B cell (primary cell): ENCODE results near the gene XPO6. TPM values are rescaled to one million over a fixed set of nuclear protein-coding genes. Genes with fewer than 3 reads are reported as not detected.
A peak's percentile ranks its signal among the peaks of the same experiment; 100 is the strongest.

ENCODE experiments used
- ATAC-seq: fragments of 200-7000 bp; cut with Tn5 transposase; one replicate; pipeline ENCODE4 v1.10.0; 2021; ENCODE audit warnings: low read depth, mild to moderate bottlenecking, moderate number of reproducible peaks, moderate library complexity
- CTCF ChIA-PET: fragments of 350-600 bp; sonication (Branson Sonifier 250); formaldehyde crosslinking; loops from one replicate; lab custom pipeline; 2021; ENCODE audit warnings: antibody characterized with exemption, inconsistent platforms; lab: Charles Lee
- POLR2A ChIA-PET: fragments of 350-600 bp; sonication (Branson Sonifier 250); formaldehyde crosslinking; loops from one replicate; lab custom pipeline; 2021; ENCODE audit warnings: antibody characterized with exemption; lab: Charles Lee
- DNase-seq: peaks from one replicate; pipeline ENCODE4 v3.0.0; 2013
- H2AFZ ChIP-seq: 2 replicates; pipeline ENCODE4 v1.6.1; 2012; ENCODE audit warnings: mild to moderate bottlenecking, low read depth, low read length; ENCODE audit not compliant: insufficient read depth, poor library complexity, severe bottlenecking
- H3K27ac ChIP-seq, 2 donors: 1 replicate in 1 of 2; 2 replicates in 1 of 2; pipeline ENCODE4 v1.5.1; 2012 to 2013; ENCODE audit warnings: low read length in 2 of 2, mild to moderate bottlenecking in 2 of 2, moderate library complexity in 1 of 2
- H3K27me3 ChIP-seq, 4 experiments: fragments of 200-600 bp in 1 of 4; sonication (generic) in 1 of 4; replicated peaks in 1 of 4; 1 replicate in 2 of 4; 2 replicates in 2 of 4; pipeline versions ENCODE4 v1.6.1 to v1.7.0; 2013 to 2016; ENCODE audit warnings: low read length in 3 of 4, mild to moderate bottlenecking in 2 of 4, mixed read lengths in 1 of 4, moderate library complexity in 1 of 4; ENCODE audit not compliant: insufficient read depth in 4 of 4, control insufficient read depth in 3 of 4; ENCODE audit errors: control extremely low read depth in 1 of 4
- H3K36me3 ChIP-seq, 2 experiments: replicated peaks in 1 of 2; 1 replicate in 1 of 2; 2 replicates in 1 of 2; pipeline versions ENCODE4 v1.6.1 to v1.7.1; 2013; ENCODE audit warnings: low read length in 1 of 2; ENCODE audit not compliant: insufficient read depth in 2 of 2, control insufficient read depth in 1 of 2; ENCODE audit errors: control extremely low read depth in 1 of 2, extremely low read depth in 1 of 2
- H3K4me1 ChIP-seq, 2 donors: fragments of 200-600 bp in 1 of 2; sonication (generic) in 1 of 2; 1 replicate in 1 of 2; 2 replicates in 1 of 2; pipeline versions ENCODE4 v1.5.1 to v1.6.1; 2013 to 2017; ENCODE audit warnings: low read length in 2 of 2; ENCODE audit not compliant: control insufficient read depth in 2 of 2, insufficient read depth in 2 of 2
- H3K4me2 ChIP-seq: replicated peaks from 2 replicates; pipeline ENCODE3; 2012; ENCODE audit warnings: mild to moderate bottlenecking, low read depth, low read length; ENCODE audit not compliant: poor library complexity, severe bottlenecking
- H3K4me3 ChIP-seq, 5 experiments: fragments of 200-600 bp in 1 of 5; sonication (generic) in 1 of 5; 1 replicate in 3 of 5; 2 replicates in 2 of 5; pipeline versions ENCODE4 v1.5.1 to v1.7.0; 2011 to 2016; ENCODE audit warnings: low read length in 4 of 5, mild to moderate bottlenecking in 4 of 5, low read depth in 2 of 5, control low read depth in 1 of 5, moderate library complexity in 1 of 5; ENCODE audit not compliant: insufficient read depth in 1 of 5; ENCODE audit errors: control extremely low read depth in 1 of 5, extremely low read depth in 1 of 5
- H3K79me2 ChIP-seq: fragments of 200-600 bp; sonication (generic); one replicate; pipeline ENCODE4 v1.6.0; 2016; ENCODE audit warnings: low read length; ENCODE audit not compliant: control insufficient read depth, insufficient read depth
- H3K9ac ChIP-seq: fragments of 200-600 bp; sonication (generic); 2 replicates; pipeline ENCODE4 v1.6.1; 2017; ENCODE audit warnings: mild to moderate bottlenecking, low read length, moderate library complexity
- H3K9me3 ChIP-seq, 3 donors: one replicate each; pipeline versions ENCODE4 v1.6.1 to v1.7.1; 2013; ENCODE audit warnings: low read length in 2 of 3; ENCODE audit not compliant: control insufficient read depth in 2 of 3, insufficient read depth in 1 of 3; ENCODE audit errors: control extremely low read depth in 1 of 3
- H4K20me1 ChIP-seq: 2 replicates; pipeline ENCODE4 v1.6.0; 2012; ENCODE audit warnings: mild to moderate bottlenecking, low read length; ENCODE audit not compliant: insufficient read depth, control insufficient read depth, poor library complexity, severe bottlenecking
- H3K27ac Mint-ChIP-seq: one replicate; pipeline ENCODE4 v1.8.0; 2021; ENCODE audit warnings: mixed read lengths
- H3K27me3 Mint-ChIP-seq: one replicate; pipeline ENCODE4 v1.8.0; 2021; ENCODE audit warnings: mixed read lengths
- H3K4me1 Mint-ChIP-seq: one replicate; pipeline ENCODE4 v1.8.0; 2021; ENCODE audit warnings: mixed read lengths
- H3K4me3 Mint-ChIP-seq: one replicate; pipeline ENCODE4 v1.8.0; 2021; ENCODE audit warnings: mixed read lengths
- H3K9me3 Mint-ChIP-seq: one replicate; pipeline ENCODE4 v1.8.0; 2022; ENCODE audit warnings: mixed read lengths; ENCODE audit not compliant: insufficient read depth
- EZH2 ChIP-seq: IDR thresholded peaks from 2 replicates; pipeline ENCODE4 v1.6.1; 2012; ENCODE audit warnings: borderline replicate concordance, low read depth, mild to moderate bottlenecking, moderate library complexity, low read length; ENCODE audit not compliant: insufficient read depth, poor library complexity, severe bottlenecking
- WGBS: methylation state at CpG from one replicate; pipeline ENCODE4 v1.1.5; 2013; ENCODE audit warnings: missing lambda C conversion rate; ENCODE audit not compliant: insufficient coverage; 5-methylcytosine and 5-hydroxymethylcytosine counted together
- intact Hi-C: fragments of 100-400 bp; cut with micrococcal nuclease; formaldehyde crosslinking; loops from one replicate; pipeline ENCODE4 v1.10.0; 2022
- polyA plus RNA-seq: library from polyadenylated mRNA; depleted of rRNA; stranded (reverse); fragments of >200 nt; gene quantifications from 2 replicates; pipeline ENCODE4 v1.2.3, GENCODE V29; 2012
- total RNA-seq, 2 donors: library from RNA; stranded (reverse); fragments of 120-200 nt in 1 of 2; gene quantifications; 1 replicate in 1 of 2; 2 replicates in 1 of 2; pipeline versions ENCODE4 v1.2.3 to v1.2.4, GENCODE V29; 2013 to 2022
- TF ChIP-seq, protein P1 (sequence below): fragments of 200-600 bp; IDR thresholded peaks from one replicate; pipeline ENCODE4 v1.8.0; 2022; ENCODE audit warnings: antibody characterized with exemption, mild to moderate bottlenecking

The XPO6 gene
- total and polyA plus RNA-seq, 2 donors (not counting 1 experiment from before 2014, with no cell fraction given), result 259 to 303 TPM

DNA sequence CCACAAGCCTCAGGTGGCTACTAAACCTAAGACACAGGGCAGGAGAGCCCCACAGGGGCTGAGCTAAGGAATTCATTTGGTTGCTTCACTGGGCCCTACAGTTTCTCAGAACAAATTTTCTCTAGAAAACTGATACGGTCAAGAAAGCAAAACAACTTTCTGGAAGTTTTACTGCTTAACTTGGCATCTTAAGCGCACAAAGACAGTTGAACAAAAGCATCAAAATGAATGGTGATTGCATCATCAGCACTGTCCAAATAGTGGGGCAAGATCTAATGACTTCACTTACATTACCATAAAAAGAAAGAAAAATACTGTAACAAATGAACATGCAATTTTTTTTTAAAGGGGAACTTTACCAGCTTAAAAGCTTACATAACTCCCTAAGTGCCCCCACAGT, 47.6 kb downstream of the XPO6 start:
- Histone ChIP-seq H3K4me1 (peaks cover 48 to 53% of the 10 kb centered on the region in 2 donors), H3K36me3 (peaks cover 9 to 55% of the 10 kb centered on the region in 2 experiments), H3K9ac (no peak overlapping the region), H3K27me3 (no peaks in the 10 kb centered on the region), H2AFZ (no peak overlapping the region), H3K9me3 (no peaks in the 10 kb centered on the region), H4K20me1 (no peaks in the 10 kb centered on the region), H3K27ac (peak overlapping the region; percentile 3 to 77), H3K79me2 (peaks cover 82% of the 10 kb centered on the region), H3K4me2 (no peak overlapping the region), H3K4me3 (no peak overlapping the region)
- intact Hi-C loops, result loop anchor here (5.0 kb wide), 1 partner anchor 33 kb away; no protein-coding TSS in a partner anchor
- Mint-ChIP-seq H3K27me3 (no peaks in the 10 kb centered on the region), H3K27ac (peak overlapping the region; percentile 46), H3K4me3 (no peak overlapping the region), H3K4me1 (peaks cover 70% of the 10 kb centered on the region), H3K9me3 (no peaks in the 10 kb centered on the region)
- ATAC-seq (no peak), DNase-seq (no peak)
- no peak for TF ChIP-seq EZH2
- TF ChIP-seq, protein P1, sequence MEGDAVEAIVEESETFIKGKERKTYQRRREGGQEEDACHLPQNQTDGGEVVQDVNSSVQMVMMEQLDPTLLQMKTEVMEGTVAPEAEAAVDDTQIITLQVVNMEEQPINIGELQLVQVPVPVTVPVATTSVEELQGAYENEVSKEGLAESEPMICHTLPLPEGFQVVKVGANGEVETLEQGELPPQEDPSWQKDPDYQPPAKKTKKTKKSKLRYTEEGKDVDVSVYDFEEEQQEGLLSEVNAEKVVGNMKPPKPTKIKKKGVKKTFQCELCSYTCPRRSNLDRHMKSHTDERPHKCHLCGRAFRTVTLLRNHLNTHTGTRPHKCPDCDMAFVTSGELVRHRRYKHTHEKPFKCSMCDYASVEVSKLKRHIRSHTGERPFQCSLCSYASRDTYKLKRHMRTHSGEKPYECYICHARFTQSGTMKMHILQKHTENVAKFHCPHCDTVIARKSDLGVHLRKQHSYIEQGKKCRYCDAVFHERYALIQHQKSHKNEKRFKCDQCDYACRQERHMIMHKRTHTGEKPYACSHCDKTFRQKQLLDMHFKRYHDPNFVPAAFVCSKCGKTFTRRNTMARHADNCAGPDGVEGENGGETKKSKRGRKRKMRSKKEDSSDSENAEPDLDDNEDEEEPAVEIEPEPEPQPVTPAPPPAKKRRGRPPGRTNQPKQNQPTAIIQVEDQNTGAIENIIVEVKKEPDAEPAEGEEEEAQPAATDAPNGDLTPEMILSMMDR, result no peak
- CTCF ChIA-PET, result interaction anchor here (1.0 to 3.1 kb wide), 2 partner anchors 23 to 38 kb away, joined by 3 to 11 read pairs; no protein-coding TSS in a partner anchor
- POLR2A ChIA-PET, result no interaction called here
- WGBS, result no CpG with 5 or more reads among the region's 2 CpGs

DNA sequence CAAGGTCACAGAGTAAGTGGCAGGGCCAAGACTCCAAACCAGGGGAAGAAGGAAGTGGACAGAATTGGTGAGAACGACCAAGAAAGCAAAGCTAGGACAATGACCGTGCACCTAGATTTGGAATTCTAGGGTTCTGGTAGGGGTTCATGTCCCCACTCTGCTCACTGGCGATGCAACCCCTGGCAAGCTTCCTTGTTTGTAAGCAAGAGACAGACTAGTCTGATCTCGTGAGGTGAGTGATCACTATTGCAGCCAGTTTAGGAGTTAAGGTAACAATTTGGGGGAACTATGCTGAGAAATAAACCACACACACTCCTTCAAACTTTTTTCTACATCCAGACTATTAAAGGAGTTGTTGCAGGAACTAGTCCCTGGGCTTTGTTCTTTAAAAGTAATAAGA, 48.1 kb downstream of the XPO6 start:
- peaks cover 82% of the 10 kb centered on the region for H3K79me2 ChIP-seq
- peaks cover 48 to 53% of the 10 kb centered on the region in 2 donors for H3K4me1 ChIP-seq
- DNase-seq (no peak), ATAC-seq (no peak)
- 92% methylated on average over 2 of the region's 4 CpGs for WGBS
- no peak for TF ChIP-seq EZH2
- TF ChIP-seq, protein P1, result no peak
- H3K9me3 Mint-ChIP-seq, result no peaks in the 10 kb centered on the region
- H3K9ac ChIP-seq, result no peak overlapping the region
- H3K36me3 ChIP-seq, result peaks cover 9 to 52% of the 10 kb centered on the region in 2 experiments
- no peaks in the 10 kb centered on the region for H3K27me3 Mint-ChIP-seq
- ChIA-PET CTCF (interaction anchor here (1.0 to 3.1 kb wide), 2 partner anchors 22 to 39 kb away, joined by 3 to 11 read pairs; no protein-coding TSS in a partner anchor), POLR2A (no interaction called here)
- intact Hi-C loops, result loop anchor here (5.0 kb wide), 1 partner anchor 34 kb away; no protein-coding TSS in a partner anchor
- no peak overlapping the region for H3K4me2 ChIP-seq
- no peaks in the 10 kb centered on the region for H3K9me3 ChIP-seq
- H4K20me1 ChIP-seq, result peaks cover 3% of the 10 kb centered on the region
- H3K27ac ChIP-seq, result peak overlapping the region in 1 of 2 donors; percentile 77
- no peak overlapping the region for H3K4me3 Mint-ChIP-seq
- H3K4me3 ChIP-seq, result no peak overlapping the region
- H2AFZ ChIP-seq, result no peak overlapping the region
- peaks cover 67% of the 10 kb centered on the region for H3K4me1 Mint-ChIP-seq
- peak overlapping the region; percentile 83 for H3K27ac Mint-ChIP-seq
- H3K27me3 ChIP-seq, result no peaks in the 10 kb centered on the region
